Subcutaneous preadipocyte (primary cell): Measurements from ENCODE around the gene DMXL2. TPM values are rescaled to one million over a fixed set of nuclear protein-coding genes. Genes with fewer than 3 reads are reported as not detected.

Source experiments
- total RNA-seq: library from RNA; depleted of rRNA; stranded (reverse); fragments of >200 nt; gene quantifications from 2 replicates; pipeline ENCODE4 v1.2.3, GENCODE V29; 2012

DMXL2 gene, protein sequence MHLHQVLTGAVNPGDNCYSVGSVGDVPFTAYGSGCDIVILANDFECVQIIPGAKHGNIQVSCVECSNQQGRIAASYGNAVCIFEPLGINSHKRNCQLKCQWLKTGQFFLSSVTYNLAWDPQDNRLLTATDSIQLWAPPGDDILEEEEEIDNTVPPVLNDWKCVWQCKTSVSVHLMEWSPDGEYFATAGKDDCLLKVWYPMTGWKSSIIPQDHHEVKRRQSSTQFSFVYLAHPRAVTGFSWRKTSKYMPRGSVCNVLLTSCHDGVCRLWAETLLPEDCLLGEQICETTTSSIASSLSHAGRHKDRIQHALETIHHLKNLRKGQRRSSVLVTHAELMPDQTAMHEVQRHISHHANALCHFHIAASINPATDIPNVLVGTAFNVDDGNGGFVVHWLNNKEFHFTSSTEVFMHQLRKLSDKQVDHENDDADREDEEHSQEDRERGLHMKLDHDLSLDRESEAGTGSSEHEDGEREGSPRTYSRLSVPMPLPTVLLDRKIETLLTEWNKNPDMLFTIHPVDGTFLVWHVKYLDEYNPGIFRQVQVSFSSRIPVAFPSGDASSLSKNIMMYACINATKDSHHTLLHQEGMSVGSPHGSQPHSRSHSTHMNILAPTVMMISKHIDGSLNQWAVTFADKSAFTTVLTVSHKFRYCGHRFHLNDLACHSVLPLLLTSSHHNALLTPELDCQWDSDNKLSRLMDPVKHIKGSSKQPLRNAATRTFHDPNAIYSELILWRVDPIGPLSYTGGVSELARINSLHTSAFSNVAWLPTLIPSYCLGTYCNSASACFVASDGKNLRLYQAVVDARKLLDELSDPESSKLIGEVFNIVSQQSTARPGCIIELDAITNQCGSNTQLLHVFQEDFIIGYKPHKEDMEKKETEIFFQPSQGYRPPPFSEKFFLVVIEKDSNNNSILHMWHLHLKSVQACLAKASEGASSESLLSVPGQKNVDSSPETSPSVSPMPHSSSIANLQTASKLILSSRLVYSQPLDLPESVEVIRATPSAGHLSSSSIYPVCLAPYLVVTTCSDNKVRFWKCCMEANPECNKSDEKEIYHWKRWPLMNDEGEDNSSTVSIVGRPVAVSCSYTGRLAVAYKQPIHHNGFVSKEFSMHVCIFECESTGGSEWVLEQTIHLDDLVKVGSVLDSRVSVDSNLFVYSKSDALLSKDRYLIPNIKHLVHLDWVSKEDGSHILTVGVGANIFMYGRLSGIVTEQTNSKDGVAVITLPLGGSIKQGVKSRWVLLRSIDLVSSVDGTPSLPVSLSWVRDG (N-terminal part only)
- 25.0 and 29.1 TPM in 2 replicates for total RNA-seq

GRCh38 chr15:51622604-51623370 is at the start of gene DMXL2:
TSS of gene DMXL2 (minus strand) at chr15:51622771. CDS start at chr15:51622545, 226 bp downstream.

Other genes with a start within 250 kb of the DMXL2 start
- gene SCG3, start 58.7 kb upstream of the DMXL2 start, total RNA-seq, result not detected in 2 replicates
- gene LYSMD2, start 114.9 kb upstream of the DMXL2 start, total RNA-seq, result 5.5 and 7.2 TPM in 2 replicates
- gene TMOD2, start 128.8 kb upstream of the DMXL2 start, total RNA-seq, result 9.2 and 11.0 TPM in 2 replicates
- 40.4 and 57.5 TPM in 2 replicates for gene TMOD3, start 206.9 kb upstream of the DMXL2 start, total RNA-seq